IMR-90 (cell line): ENCODE results near the gene GNG7.

Experiments used
- CEBPB ChIP-seq: IDR thresholded peaks from 2 replicates; pipeline ENCODE4 v1.6.1; 2012; ENCODE audit warnings: low read depth, low read length, improper control_type of control experiment
- CTCF ChIP-seq: conservative IDR thresholded peaks from 2 replicates; pipeline ENCODE4 v1.5.1; 2012; ENCODE audit warnings: mild to moderate bottlenecking, low read depth, low read length, improper control_type of control experiment
- MAZ ChIP-seq: IDR thresholded peaks from 2 replicates; pipeline ENCODE4 v1.6.1; 2012; ENCODE audit warnings: low read depth, mild to moderate bottlenecking, low read length, improper control_type of control experiment, moderate library complexity, borderline replicate concordance
- POLR2A ChIP-seq: IDR thresholded peaks from 2 replicates; pipeline ENCODE4 v1.6.1; 2012; ENCODE audit warnings: mild to moderate bottlenecking, low read depth, low read length
- RAD21 ChIP-seq: IDR thresholded peaks from 2 replicates; pipeline ENCODE4 v1.6.1; 2012; ENCODE audit warnings: low read length, improper control_type of control experiment
- RCOR1 ChIP-seq: IDR thresholded peaks from 2 replicates; pipeline ENCODE4 v1.6.1; 2012; ENCODE audit warnings: mild to moderate bottlenecking, low read length, improper control_type of control experiment; ENCODE audit not compliant: insufficient replicate concordance
- USF2 ChIP-seq: fragments of 150-350 bp; IDR thresholded peaks from 2 replicates; pipeline ENCODE4 v1.6.1; 2017; ENCODE audit warnings: mild to moderate bottlenecking, antibody characterized with exemption, low read length, low read depth

GRCh38 chr19:2679439-2679838 lies 23.1 kb downstream of the GNG7 start:
- TF ChIP-seq RCOR1 (no peak), CTCF (no peak), POLR2A (no peak), USF2 (no peak), MAZ (no peak), RAD21 (no peak), CEBPB (no peak)
